GM04504 (cell line): ENCODE results near the gene DYNLT3.

ENCODE experiments used
- DNase-seq: peaks from one replicate; pipeline ENCODE4 v3.0.0-alpha.2; 2012; ENCODE audit warnings: low read depth

Gene DYNLT3

DNA sequence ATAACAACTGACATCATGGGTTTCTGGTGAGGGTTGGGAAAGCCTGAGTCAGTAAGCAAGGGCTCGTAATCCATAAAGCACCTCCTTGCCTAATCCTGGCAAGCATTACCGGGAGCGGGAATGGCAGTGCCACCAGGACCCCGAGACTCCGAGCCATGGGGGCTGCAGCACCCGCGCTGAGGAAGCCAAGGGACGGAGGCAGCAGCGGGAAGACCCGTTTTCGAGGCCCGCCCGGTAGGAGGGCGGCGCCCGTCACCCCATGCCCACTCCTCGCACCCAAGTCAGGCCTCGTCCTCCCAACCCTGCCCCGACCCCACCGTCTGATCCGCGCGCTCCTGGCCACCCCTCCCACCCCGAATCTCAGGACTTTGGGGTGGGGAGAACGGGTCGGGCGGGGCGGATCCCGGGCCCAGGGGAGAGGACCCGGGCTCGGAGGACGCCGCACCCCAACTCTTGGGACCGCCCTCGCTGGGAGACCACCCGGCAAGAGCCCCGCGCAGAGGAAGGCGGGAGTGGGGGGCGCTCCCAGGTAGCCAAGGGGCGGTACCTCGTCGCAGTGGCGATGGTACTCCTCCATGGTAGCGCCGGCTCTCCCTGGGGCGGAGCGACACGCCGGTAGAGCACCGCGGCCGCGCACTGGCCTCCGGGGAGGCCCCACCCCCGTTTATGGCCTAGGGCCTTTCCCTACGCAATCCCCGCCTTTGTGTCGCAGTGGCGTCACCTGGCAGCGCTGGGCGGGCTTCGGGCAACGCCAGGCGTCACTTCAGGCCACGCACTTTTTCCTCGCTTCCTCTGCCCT, at the start of gene DYNLT3:
TSS of gene DYNLT3 (minus strand) at position 638 of the 799 bp plus-strand sequence. CDS start at position 577, 61 bp downstream.
- peak; percentile 24 for DNase-seq

DNA sequence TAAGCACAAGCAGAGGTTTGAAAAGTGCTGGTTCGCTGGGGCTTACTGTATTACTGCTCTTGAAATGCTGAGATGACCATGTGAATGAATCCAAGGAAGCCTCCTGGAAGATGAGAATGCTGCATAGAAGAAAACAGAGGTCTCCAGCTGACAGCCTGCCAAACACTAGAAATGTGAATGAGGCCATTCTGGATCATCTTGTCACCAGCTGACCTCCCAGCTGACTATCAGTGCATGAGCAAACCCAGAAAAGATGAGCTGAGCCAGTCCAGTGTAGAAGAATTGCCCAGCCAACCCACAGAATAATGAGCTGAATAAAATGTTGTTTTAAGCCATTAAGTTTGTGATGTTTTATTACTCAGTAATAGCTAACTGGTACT, 49.1 kb upstream of the DYNLT3 start:
- DNase-seq: no peak

GRCh38 chrX:37895795-37896510, 48.6 kb upstream of the DYNLT3 start:
- no peak for DNase-seq

GRCh38 chrX:37894725-37895124, 47.4 kb upstream of the DYNLT3 start:
- no peak for DNase-seq

GRCh38 chrX:37888010-37888409, 40.6 kb upstream of the DYNLT3 start:
- DNase-seq: no peak

DNA sequence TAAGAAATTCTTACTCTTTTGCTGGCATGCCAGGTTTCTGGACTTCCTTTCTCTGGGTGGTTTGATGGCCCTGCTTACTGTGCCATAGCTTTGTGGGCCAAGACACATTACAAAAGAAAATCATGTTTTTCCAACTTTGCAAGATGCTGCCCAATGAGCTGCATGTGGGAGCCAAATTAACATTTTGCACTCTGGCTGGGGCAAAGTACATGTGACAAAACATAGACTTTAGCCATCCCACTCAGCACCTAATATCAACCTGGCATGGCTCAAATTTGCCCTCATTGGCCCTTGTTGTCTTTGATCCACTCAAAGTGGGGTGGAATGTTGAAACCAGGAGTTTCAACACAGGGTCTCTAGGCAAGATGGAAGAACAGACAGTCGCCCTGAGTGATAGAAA, 40.0 kb upstream of the DYNLT3 start:
- DNase-seq: no peak

- no peak for DNase-seq
Measured at GRCh38 chrX:37883196-37883595, 35.8 kb upstream of the DYNLT3 start.

DNA sequence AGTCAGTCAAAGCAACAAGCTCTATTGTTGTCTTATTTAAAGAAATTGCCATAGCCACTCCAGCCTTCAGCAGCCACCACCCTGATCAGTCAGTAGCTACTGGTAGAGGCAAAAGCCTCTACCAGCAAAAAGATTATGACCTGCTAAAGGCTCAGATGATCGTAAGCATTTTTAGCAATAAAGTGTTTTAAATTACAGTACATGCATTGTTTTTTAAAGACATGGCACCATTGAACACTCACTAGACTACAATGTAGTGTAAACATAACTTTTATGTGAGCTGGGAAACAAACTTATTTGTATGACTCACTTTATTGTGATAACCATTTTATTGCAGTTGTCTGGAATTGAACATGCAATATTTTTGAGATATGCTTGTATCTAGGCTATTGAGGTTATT, 32.3 kb upstream of the DYNLT3 start:
- no peak for DNase-seq

- no peak for DNase-seq
Measured at GRCh38 chrX:37876716-37877115, 29.3 kb upstream of the DYNLT3 start.

- DNase-seq: no peak
Measured at GRCh38 chrX:37875675-37876074, 28.3 kb upstream of the DYNLT3 start.

- no peak for DNase-seq
Measured at GRCh38 chrX:37873220-37873619, 25.8 kb upstream of the DYNLT3 start.

DNA sequence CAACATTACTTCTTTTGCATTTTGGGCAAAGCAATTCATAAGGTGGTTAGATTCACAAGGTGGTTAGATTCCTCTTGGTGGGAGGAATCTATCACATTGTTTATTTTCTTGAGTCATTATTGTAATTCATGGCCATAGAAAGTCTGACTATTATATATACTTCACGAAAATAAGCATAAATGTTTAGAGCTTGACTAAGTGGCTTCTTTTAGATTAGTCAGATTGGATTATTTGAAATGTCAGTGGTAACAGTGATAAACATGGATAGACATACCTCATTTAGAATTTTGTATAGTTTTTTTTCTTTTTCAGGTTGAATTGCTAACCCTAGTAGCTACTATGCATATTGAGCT, 24.9 kb upstream of the DYNLT3 start:
- no peak for DNase-seq

DNA sequence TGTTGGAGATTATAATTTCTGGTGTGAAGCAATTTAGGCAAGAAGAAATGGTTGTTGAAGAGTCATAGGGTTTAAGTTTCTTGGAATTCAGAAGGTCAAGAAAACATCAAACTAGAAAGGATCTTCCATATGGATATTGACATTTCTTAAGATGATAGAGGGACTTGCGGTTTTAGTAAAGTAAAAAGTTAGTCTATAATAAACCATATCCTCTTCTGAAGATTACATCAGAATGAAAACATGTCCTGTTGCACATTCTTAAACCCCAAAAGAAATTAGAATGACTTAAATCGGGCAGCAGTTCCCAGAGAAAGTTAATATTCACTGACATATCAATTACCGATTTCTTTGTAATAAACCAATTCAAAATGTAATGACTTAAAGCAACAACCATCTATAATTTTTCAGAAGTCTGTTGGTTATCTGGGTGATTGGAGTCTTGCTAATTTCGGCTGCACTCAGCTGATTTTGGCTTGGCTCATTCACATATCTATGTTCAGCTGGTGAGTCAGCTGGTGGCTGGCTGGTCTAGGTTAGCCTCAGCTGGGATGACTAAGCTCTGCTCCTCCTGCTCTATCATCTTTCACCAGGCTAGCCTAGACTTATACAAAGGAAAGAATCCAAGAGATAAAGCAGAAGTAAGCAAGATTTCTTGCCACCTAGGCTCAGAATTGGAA, 24.4 kb upstream of the DYNLT3 start:
- DNase-seq: peak; percentile 67

GRCh38 chrX:37867536-37868153, 20.3 kb upstream of the DYNLT3 start:
- DNase-seq: no peak

DNA sequence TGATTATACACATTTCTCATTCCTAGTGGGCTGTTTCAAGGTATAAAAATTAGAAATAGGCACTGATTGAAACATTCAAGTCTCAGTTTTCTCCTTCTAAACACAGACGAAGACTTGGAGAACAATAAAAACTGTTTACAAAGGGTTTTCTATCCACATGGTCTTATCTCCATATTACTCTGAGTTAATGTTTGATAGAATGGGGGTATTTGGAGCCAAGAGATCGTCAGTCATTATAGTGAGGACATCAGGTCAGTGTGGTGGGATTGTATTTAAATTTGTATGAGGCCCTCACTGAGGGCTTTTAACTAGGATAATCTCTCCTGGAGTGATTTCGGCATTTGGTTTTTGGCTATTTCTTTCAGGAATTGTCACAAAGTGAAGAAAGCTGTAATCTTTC, 16.4 kb upstream of the DYNLT3 start:
- no peak for DNase-seq

- no peak for DNase-seq
Measured at GRCh38 chrX:37862851-37863250, 15.5 kb upstream of the DYNLT3 start.

- DNase-seq: no peak
Measured at GRCh38 chrX:37860721-37861120, 13.3 kb upstream of the DYNLT3 start.

DNA sequence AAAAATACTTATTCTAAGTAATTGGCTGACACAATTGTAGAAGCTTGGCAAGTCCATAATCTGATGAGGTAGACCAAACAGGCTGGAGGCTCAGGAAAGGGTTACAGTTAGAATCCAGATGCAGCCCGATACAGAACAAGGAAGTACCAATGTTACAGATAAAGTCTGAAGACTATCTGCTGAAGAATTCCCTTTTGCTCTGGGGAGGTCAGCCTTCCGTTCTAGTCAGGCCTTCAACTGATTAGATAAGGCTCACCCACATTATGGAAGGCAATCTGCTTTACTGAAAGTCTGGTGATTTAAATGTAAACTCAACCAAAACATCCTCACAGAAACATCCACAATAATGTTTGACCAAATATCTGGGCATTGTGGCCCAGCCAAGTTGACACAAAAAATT, 7.4 kb upstream of the DYNLT3 start:
- no peak for DNase-seq

DNA sequence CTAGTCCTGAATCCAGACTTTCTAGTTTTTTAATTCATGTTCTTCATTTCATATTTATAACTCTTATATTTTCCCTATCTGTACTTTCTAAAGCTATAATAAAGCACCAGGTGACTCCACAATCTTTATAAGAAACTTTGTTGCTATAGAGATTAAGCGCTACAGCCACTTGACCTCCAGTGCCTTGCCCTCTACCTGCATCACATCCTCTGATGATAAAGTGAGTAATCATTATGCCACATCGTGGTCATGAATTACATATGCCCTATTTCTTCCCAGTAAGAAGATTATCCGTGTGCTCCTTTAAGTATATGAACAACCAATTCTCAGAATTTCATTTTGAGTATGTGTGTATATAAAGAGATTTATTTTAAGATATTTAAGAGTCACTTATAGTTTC, 6.8 kb upstream of the DYNLT3 start:
- no peak for DNase-seq

DNA sequence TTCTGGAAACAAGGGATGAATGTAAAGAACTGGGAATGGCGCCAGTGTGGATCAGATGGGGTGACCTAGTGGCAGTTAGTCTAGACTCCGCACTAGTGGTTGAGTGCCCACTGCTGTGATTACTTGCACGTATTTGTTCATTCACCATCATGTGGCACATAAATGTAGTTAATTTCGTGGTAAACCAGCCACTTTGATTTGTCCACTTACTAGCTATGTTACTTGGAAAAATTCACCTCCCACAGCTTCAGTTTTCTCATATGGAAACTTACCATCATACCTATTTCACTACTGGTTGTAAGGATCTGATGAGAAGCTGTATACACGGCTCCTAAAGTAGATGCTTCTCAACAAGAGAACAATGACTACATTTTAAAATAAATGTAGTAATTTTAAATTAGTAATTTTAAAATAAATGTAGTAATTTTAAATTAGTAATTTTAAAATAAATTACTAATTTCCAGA, 394 bp upstream of the DYNLT3 start:
- DNase-seq: no peak

DNA sequence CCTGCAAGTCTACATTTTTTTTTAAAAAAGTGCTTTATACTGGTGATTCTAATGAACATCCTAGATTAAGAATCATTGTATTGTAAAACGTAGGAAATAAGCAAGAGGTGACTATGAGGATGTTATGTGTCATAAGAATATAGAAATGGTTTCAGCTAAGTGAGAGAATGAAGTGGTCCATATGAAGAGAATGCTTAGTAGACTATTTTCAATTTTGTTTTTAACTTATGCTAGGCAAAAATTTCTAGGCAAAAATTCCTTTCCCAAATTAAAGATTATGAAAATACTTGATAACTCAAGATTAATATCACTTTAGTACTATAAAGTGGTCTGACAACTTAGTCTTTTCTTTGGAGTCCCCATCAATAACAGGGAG, 825 bp downstream of the DYNLT3 start:
- no peak for DNase-seq

DNA sequence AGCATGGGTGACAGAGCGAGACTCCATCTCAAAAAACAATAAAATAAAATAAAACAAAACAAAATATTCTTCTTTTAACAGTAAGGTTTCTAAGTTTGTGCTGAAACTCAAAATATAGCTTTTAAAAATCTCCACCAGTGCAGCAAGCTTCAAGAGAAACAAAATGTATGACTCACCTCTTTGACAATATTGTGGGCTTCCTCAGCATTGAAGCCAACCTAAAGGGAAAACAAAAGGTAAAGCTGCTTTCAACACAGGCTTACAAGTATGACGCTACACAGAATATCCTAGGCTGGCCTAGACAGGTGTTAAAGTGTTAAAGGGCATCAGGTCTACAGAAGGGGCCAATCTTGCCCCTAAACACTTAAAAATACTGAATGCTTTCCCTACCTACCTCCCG, 1.2 kb downstream of the DYNLT3 start:
- DNase-seq: no peak

DNA sequence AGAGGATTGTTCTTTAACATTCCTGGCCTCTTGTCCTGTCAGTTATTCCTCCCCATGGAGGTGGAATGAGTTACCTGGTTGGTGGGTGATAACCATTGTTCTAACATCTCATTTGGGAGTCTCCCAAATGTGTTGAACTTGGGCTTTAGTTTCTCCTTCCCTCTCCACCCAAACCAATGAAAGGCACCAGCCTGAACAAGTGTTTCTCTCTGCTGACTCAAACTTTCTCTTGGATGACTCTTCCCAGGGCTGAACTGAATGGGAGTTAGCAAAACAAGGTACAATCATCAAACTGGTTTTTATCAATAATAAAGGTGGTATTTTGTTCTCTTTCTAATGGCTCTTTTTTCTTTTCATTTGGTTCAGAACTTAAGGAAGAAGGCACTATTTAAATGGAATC, 2.7 kb downstream of the DYNLT3 start:
- DNase-seq: no peak
